CD4-positive, alpha-beta T cell (primary cell): ENCODE measurements around the gene EBF4. TPM values are rescaled to one million over a fixed set of nuclear protein-coding genes. Genes with fewer than 3 reads are reported as not detected.

Experiments used
- ATAC-seq: fragments of 200-7000 bp; cut with Tn5 transposase; one replicate; pipeline ENCODE4 v1.10.0; 2022; ENCODE audit warnings: mild to moderate bottlenecking; ENCODE audit not compliant: poor library complexity
- CTCF ChIA-PET: fragments of 350-600 bp; sonication (Branson Sonifier 250); formaldehyde crosslinking; loops from one replicate; lab custom pipeline; 2021; ENCODE audit warnings: antibody characterized with exemption, inconsistent platforms; lab: Charles Lee
- POLR2A ChIA-PET: fragments of 350-600 bp; sonication (Branson Sonifier 250); formaldehyde crosslinking; loops from one replicate; lab custom pipeline; 2021; ENCODE audit warnings: antibody characterized with exemption, inconsistent platforms; lab: Charles Lee
- DNase-seq, 14 experiments: peaks; one replicate each; pipeline ENCODE4 v3.0.0-alpha.2; 2013 to 2020; ENCODE audit warnings: mixed read lengths in 2 of 14
- H3K27ac ChIP-seq, 2 donors: one replicate each; pipeline versions ENCODE4 v1.5.1 to v1.7.0; 2013; ENCODE audit warnings: low read length in 2 of 2, low read depth in 1 of 2, mild to moderate bottlenecking in 1 of 2
- H3K27me3 ChIP-seq, 2 experiments: 1 replicate in 1 of 2; 2 replicates in 1 of 2; pipeline versions ENCODE4 v1.6.1 to v1.7.0; 2013; ENCODE audit warnings: low read length in 2 of 2, control low read depth in 1 of 2, mild to moderate bottlenecking in 1 of 2, moderate library complexity in 1 of 2; ENCODE audit not compliant: insufficient read depth in 2 of 2, control insufficient read depth in 1 of 2
- H3K36me3 ChIP-seq: one replicate; pipeline ENCODE4 v1.6.1; 2013; ENCODE audit warnings: low read length, control low read depth; ENCODE audit not compliant: insufficient read depth
- H3K4me1 ChIP-seq: one replicate; pipeline ENCODE4 v1.6.1; 2013; ENCODE audit warnings: low read length, control low read depth; ENCODE audit not compliant: insufficient read depth
- H3K4me3 ChIP-seq: one replicate; pipeline ENCODE4 v1.5.1; 2013; ENCODE audit warnings: mild to moderate bottlenecking, low read length, moderate library complexity
- H3K9me3 ChIP-seq, 2 experiments: 1 replicate in 1 of 2; 2 replicates in 1 of 2; pipeline versions ENCODE4 v1.6.1 to v1.7.0; 2013; ENCODE audit warnings: low read length in 2 of 2, mild to moderate bottlenecking in 2 of 2, control low read depth in 1 of 2, moderate library complexity in 1 of 2; ENCODE audit not compliant: control insufficient read depth in 1 of 2, insufficient read depth in 1 of 2
- H3K27ac Mint-ChIP-seq: one replicate; pipeline ENCODE4 v1.8.0; 2020; ENCODE audit warnings: mixed read lengths
- H3K27me3 Mint-ChIP-seq: one replicate; pipeline ENCODE4 v1.8.0; 2021; ENCODE audit warnings: mixed read lengths
- H3K36me3 Mint-ChIP-seq: one replicate; pipeline ENCODE4 v1.8.0; 2021; ENCODE audit warnings: low read depth, mixed read lengths
- H3K4me1 Mint-ChIP-seq: one replicate; pipeline ENCODE4 v1.8.0; 2021; ENCODE audit warnings: low read depth, mixed read lengths
- H3K4me3 Mint-ChIP-seq: one replicate; pipeline ENCODE4 v1.8.0; 2020; ENCODE audit warnings: mild to moderate bottlenecking, mixed read lengths
- H3K9me3 Mint-ChIP-seq: one replicate; pipeline ENCODE4 v1.8.0; 2020; ENCODE audit warnings: mixed read lengths
- CTCF ChIP-seq: fragments of 200-600 bp; IDR thresholded peaks from one replicate; pipeline ENCODE4 v1.8.0; 2022; ENCODE audit warnings: antibody characterized with exemption, mild to moderate bottlenecking
- intact Hi-C, 2 experiments: fragments of 100-400 bp; cut with DNase I in 1 of 2; cut with micrococcal nuclease in 1 of 2; formaldehyde crosslinking; loops; one replicate each; pipeline versions ENCODE4 v1.15.1 to v1.9.0; 2023 to 2025; cut with DNase I, micrococcal nuclease
- total RNA-seq, 174 experiments: library from RNA in 2 of 174; stranded (reverse) in 2 of 174; gene quantifications; one replicate each; pipeline ENCODE4 v1.2.3 and lab custom pipeline; 2021 to 2026

The EBF4 gene
- total RNA-seq, 2 experiments from 2014 or later: 4.2 to 5.1 TPM

GRCh38 chr20:2651772-2652723 is 40.5 kb upstream of the EBF4 start, which contains the start of gene NOP56:
TSS of gene NOP56 (plus strand) at chr20:2652632. CDS start at chr20:2652661, 29 bp downstream.
- H3K4me1 ChIP-seq: peaks cover 48% of the 10 kb centered on the region
- POLR2A ChIA-PET: interaction anchor here (0.8 to 6.2 kb wide), 19 partner anchors 8 to 1819 kb away, joined by 3 to 124 read pairs (median 9); partner anchors contain the start of genes EBF4, FAM110A, IDH3B and PCED1A
- H3K27ac ChIP-seq: peak within 1 kb of the TSS; percentile 66 to 83
- TF ChIP-seq CTCF: no peak
- H3K4me3 Mint-ChIP-seq: peak within 1 kb of the TSS; percentile 95
- DNase-seq: peak; percentile 85 to 98 (median 95)
- H3K27ac Mint-ChIP-seq: peak within 1 kb of the TSS; percentile 94
- peaks cover 34% of the 10 kb centered on the region for H3K36me3 ChIP-seq
- H3K27me3 Mint-ChIP-seq: no peaks in the 10 kb centered on the region
- intact Hi-C loops: loop anchor here (1.0 to 5.0 kb wide), 4 partner anchors 12 to 755 kb away; partner anchors contain the start of genes IDH3B (in 2 of the 2), DNAAF9 (in 1 of the 2) and SNRPB (in 1 of the 2)
- peaks cover 51% of the 10 kb centered on the region for H3K36me3 Mint-ChIP-seq
- H3K4me1 Mint-ChIP-seq: peaks cover 59% of the 10 kb centered on the region
- H3K9me3 ChIP-seq: no peaks in the 10 kb centered on the region
- no peaks in the 10 kb centered on the region for H3K9me3 Mint-ChIP-seq
- CTCF ChIA-PET: interaction anchor here (1.0 to 2.6 kb wide), 4 partner anchors 12 to 130 kb away, joined by 4 to 8 read pairs (median 6); partner anchors contain the start of gene IDH3B
- peak; percentile 86 for ATAC-seq
- H3K4me3 ChIP-seq: peak within 1 kb of the TSS; percentile 81
- no peaks in the 10 kb centered on the region for H3K27me3 ChIP-seq

- Mint-ChIP-seq H3K36me3 (peaks cover 60% of the 10 kb centered on the region), H3K27me3 (no peaks in the 10 kb centered on the region), H3K4me1 (peaks cover 53% of the 10 kb centered on the region), H3K4me3 (peak overlapping the region; percentile 95), H3K27ac (peak overlapping the region; percentile 82), H3K9me3 (no peaks in the 10 kb centered on the region)
- peak in 5 of 14 experiments; percentile 5 to 75 (median 28) for DNase-seq
- Histone ChIP-seq H3K36me3 (peaks cover 43% of the 10 kb centered on the region), H3K27me3 (no peaks in the 10 kb centered on the region), H3K9me3 (no peaks in the 10 kb centered on the region), H3K4me3 (peak overlapping the region; percentile 81), H3K27ac (peak overlapping the region; percentile 14 to 83), H3K4me1 (peaks cover 48% of the 10 kb centered on the region)
- no peak for TF ChIP-seq CTCF
- ATAC-seq: peak; percentile 58
- POLR2A ChIA-PET: interaction anchor here (0.6 to 6.2 kb wide), 16 partner anchors 9 to 1820 kb away, joined by 3 to 124 read pairs (median 10); partner anchors contain the start of genes FAM110A, IDH3B, PCED1A and PTPRA
- CTCF ChIA-PET: interaction anchor here (1.8 to 2.6 kb wide), 3 partner anchors 11 to 128 kb away, joined by 4 to 8 read pairs (median 8); partner anchors contain the start of gene IDH3B
- intact Hi-C loops: loop anchor here (1.0 to 5.0 kb wide), 4 partner anchors 11 to 754 kb away; partner anchors contain the start of genes IDH3B (in 2 of the 2), DNAAF9 (in 1 of the 2) and SNRPB (in 1 of the 2)
Measured at GRCh38 chr20:2652724-2653555, 39.6 kb upstream of the EBF4 start.
